HepG2 (cell line): ENCODE data around the gene EEFSEC. TPM values are rescaled to one million over a fixed set of nuclear protein-coding genes. Genes with fewer than 3 reads are reported as not detected.
A peak's percentile ranks its signal among the peaks of the same experiment; 100 is the strongest.

Experiments
- ASH2L ChIP-seq: fragments of 300-600, 200-600 bp; sonication (generic); IDR thresholded peaks from 2 replicates; pipeline ENCODE4 v1.7.0; 2017; ENCODE audit warnings: low read depth, mild to moderate bottlenecking, moderate library complexity, mixed read lengths, low read length; ENCODE audit not compliant: insufficient read length
- ATF1 ChIP-seq: IDR thresholded peaks from 2 replicates; pipeline ENCODE4 v1.6.1; 2016; ENCODE audit warnings: mild to moderate bottlenecking, control low read depth
- BCL6 ChIP-seq: IDR thresholded peaks from 2 replicates; pipeline ENCODE4 v1.6.1; 2016; ENCODE audit warnings: missing genetic modification reagents, missing compliant biosample characterization
- BORCS8-MEF2B ChIP-seq: sonication (generic); formaldehyde crosslinking; IDR thresholded peaks from 2 replicates; pipeline ENCODE4 v1.8.0; 2022; ENCODE audit warnings: mild to moderate bottlenecking, missing genetic modification reagents
- FOXA3 ChIP-seq: IDR thresholded peaks from 2 replicates; pipeline ENCODE4 v1.6.1; 2016; ENCODE audit warnings: missing genetic modification reagents, missing compliant biosample characterization
- KDM2A ChIP-seq: sonication (generic); formaldehyde crosslinking; IDR thresholded peaks from 2 replicates; pipeline ENCODE4 v1.4.0; 2020; ENCODE audit warnings: low read depth, missing genetic modification reagents, borderline replicate concordance
- MIER2 ChIP-seq: IDR thresholded peaks from 2 replicates; pipeline ENCODE4 v1.6.1; 2016; ENCODE audit warnings: missing biosample characterization, missing genetic modification reagents
- SP5 ChIP-seq: IDR thresholded peaks from 2 replicates; pipeline ENCODE4 v1.6.1; 2016; ENCODE audit warnings: low read depth, borderline replicate concordance
- XRCC5 ChIP-seq: fragments of 200-400 bp; formaldehyde crosslinking; optimal IDR thresholded peaks from 2 replicates; pipeline ENCODE3; 2017; ENCODE audit warnings: mild to moderate bottlenecking, low read length
- YY1 ChIP-seq: IDR thresholded peaks from 2 replicates; pipeline ENCODE4 v1.6.1; 2011; ENCODE audit warnings: low read length, low read depth, moderate library complexity, mild to moderate bottlenecking; ENCODE audit not compliant: insufficient read depth, insufficient replicate concordance
- ZNF446 ChIP-seq: sonication (generic); formaldehyde crosslinking; IDR thresholded peaks from 2 replicates; pipeline ENCODE4 v1.5.0; 2020; ENCODE audit warnings: mild to moderate bottlenecking, missing genetic modification reagents
- ZNF589 ChIP-seq: sonication (generic); formaldehyde crosslinking; conservative IDR thresholded peaks from 2 replicates; pipeline ENCODE4 v1.8.0; 2022; ENCODE audit warnings: mild to moderate bottlenecking, moderate library complexity, missing genetic modification reagents
- polyA plus RNA-seq, 8 experiments: library from polyadenylated mRNA; depleted of rRNA in 3 of 8; stranded (reverse) in 7 of 8; unstranded in 1 of 8; fragments of >200 nt; fragmentation: Illumina TruSeq in 4 of 8; extraction: Trizol in 4 of 8; gene quantifications; 2 replicates each; pipeline versions ENCODE4 v1.2.1 to v1.2.3, GENCODE V29; 2011 to 2016; ENCODE audit warnings: low read depth in 4 of 8, missing spikeins in 1 of 8, mixed read lengths in 1 of 8; ENCODE audit not compliant: insufficient read depth in 1 of 8
- total RNA-seq, 5 experiments: library from RNA; depleted of rRNA; stranded (reverse); fragments of >200 nt; fragmentation: Illumina TruSeq; extraction: Trizol; gene quantifications; 2 replicates each; pipeline ENCODE4 v1.2.3, GENCODE V29; 2016; ENCODE audit warnings: low read depth in 1 of 5
- TF ChIP-seq, protein P1 (sequence below): sonication (generic); formaldehyde crosslinking; IDR thresholded peaks from 2 replicates; pipeline ENCODE4 v1.5.0; 2020; ENCODE audit warnings: mild to moderate bottlenecking, missing genetic modification reagents, borderline replicate concordance
- TF ChIP-seq, protein P2 (sequence below): sonication (generic); formaldehyde crosslinking; IDR thresholded peaks from 2 replicates; pipeline ENCODE4 v1.4.0; 2020; ENCODE audit warnings: missing genetic modification reagents
- TF ChIP-seq, protein P3 (sequence below): sonication (generic); formaldehyde crosslinking; IDR thresholded peaks from 2 replicates; pipeline ENCODE4 v1.4.0; 2020; ENCODE audit warnings: missing genetic modification reagents, mild to moderate bottlenecking, borderline replicate concordance
- TF ChIP-seq, protein P4 (sequence below): sonication (generic); formaldehyde crosslinking; IDR thresholded peaks from 2 replicates; pipeline ENCODE4 v1.5.1; 2020; ENCODE audit warnings: missing genetic modification reagents, mild to moderate bottlenecking, borderline replicate concordance
- TF ChIP-seq, protein P5 (sequence below): sonication (generic); formaldehyde crosslinking; IDR thresholded peaks from 2 replicates; pipeline ENCODE4 v1.4.0; 2020; ENCODE audit warnings: missing genetic modification reagents, mild to moderate bottlenecking, borderline replicate concordance

EEFSEC gene
- total and polyA plus RNA-seq, 2 of the 13 experiments (the other 11 are each of a cell fraction or from before 2014, with no cell fraction given): 6.4 to 24.2 TPM

DNA sequence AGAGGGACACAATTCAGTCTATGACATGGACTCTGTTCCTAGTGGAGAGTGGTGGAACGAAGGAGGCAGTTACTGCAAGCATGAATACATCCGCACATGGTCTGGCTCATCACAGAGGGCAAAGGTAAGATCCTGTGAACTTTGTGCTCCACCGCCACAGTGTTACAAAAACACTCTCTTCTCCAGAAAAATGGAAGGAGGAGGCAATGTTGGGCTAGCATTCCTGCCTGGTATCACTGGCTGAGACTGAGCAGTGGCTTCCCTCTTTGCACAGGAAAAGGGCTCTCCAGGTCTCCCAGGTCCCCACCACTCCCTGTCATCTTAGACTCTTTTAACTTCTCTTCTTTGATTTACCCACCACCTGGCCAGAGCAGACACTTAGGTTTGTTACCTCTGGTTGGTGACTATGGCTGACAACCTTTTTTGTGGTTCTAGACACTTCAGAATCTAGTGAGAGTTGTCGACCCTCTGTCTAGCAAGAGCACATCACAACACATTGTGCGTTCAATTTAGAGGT, 1.5 kb upstream of the EEFSEC start (continued):
- TF ChIP-seq, protein P1, sequence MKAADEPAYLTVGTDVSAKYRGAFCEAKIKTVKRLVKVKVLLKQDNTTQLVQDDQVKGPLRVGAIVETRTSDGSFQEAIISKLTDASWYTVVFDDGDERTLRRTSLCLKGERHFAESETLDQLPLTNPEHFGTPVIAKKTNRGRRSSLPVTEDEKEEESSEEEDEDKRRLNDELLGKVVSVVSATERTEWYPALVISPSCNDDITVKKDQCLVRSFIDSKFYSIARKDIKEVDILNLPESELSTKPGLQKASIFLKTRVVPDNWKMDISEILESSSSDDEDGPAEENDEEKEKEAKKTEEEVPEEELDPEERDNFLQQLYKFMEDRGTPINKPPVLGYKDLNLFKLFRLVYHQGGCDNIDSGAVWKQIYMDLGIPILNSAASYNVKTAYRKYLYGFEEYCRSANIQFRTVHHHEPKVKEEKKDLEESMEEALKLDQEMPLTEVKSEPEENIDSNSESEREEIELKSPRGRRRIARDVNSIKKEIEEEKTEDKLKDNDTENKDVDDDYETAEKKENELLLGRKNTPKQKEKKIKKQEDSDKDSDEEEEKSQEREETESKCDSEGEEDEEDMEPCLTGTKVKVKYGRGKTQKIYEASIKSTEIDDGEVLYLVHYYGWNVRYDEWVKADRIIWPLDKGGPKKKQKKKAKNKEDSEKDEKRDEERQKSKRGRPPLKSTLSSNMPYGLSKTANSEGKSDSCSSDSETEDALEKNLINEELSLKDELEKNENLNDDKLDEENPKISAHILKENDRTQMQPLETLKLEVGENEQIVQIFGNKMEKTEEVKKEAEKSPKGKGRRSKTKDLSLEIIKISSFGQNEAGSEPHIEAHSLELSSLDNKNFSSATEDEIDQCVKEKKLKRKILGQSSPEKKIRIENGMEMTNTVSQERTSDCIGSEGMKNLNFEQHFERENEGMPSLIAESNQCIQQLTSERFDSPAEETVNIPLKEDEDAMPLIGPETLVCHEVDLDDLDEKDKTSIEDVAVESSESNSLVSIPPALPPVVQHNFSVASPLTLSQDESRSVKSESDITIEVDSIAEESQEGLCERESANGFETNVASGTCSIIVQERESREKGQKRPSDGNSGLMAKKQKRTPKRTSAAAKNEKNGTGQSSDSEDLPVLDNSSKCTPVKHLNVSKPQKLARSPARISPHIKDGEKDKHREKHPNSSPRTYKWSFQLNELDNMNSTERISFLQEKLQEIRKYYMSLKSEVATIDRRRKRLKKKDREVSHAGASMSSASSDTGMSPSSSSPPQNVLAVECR (CRISPR knock-in tag): peak; percentile 37; the same call in 1 of the 2 replicates
- TF ChIP-seq, protein P2, sequence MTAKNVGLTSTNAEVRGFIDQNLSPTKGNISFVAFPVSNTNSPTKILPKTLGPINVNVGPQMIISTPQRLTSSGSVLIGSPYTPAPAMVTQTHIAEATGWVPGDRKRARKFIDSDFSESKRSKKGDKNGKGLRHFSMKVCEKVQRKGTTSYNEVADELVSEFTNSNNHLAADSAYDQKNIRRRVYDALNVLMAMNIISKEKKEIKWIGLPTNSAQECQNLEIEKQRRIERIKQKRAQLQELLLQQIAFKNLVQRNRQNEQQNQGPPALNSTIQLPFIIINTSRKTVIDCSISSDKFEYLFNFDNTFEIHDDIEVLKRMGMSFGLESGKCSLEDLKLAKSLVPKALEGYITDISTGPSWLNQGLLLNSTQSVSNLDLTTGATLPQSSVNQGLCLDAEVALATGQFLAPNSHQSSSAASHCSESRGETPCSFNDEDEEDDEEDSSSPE: peak; percentile 67
- TF ChIP-seq ASH2L: peak; percentile 80
- 0 out of 2 replicates have a peak, but pooled peaks have one; percentile 42 for TF ChIP-seq KDM2A (CRISPR knock-in tag)
- TF ChIP-seq XRCC5: peak; percentile 51
- peak; percentile 61 for TF ChIP-seq FOXA3 (CRISPR knock-in tag)
- no peak for TF ChIP-seq BORCS8-MEF2B (CRISPR knock-in tag)
- TF ChIP-seq, protein P3, sequence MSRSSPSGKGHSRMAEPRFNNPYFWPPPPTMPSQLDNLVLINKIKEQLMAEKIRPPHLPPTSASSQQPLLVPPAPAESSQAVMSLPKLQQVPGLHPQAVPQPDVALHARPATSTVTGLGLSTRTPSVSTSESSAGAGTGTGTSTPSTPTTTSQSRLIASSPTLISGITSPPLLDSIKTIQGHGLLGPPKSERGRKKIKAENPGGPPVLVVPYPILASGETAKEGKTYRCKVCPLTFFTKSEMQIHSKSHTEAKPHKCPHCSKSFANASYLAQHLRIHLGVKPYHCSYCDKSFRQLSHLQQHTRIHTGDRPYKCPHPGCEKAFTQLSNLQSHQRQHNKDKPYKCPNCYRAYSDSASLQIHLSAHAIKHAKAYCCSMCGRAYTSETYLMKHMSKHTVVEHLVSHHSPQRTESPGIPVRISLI (CRISPR knock-in tag): no peak
- TF ChIP-seq MIER2 (CRISPR knock-in tag): 0 out of 2 replicates have a peak, but pooled peaks have one; percentile 33
- 0 out of 2 replicates have a peak, but pooled peaks have one; percentile 57 for TF ChIP-seq BCL6 (CRISPR knock-in tag)
- no peak for TF ChIP-seq ZNF589
- TF ChIP-seq, protein P4, sequence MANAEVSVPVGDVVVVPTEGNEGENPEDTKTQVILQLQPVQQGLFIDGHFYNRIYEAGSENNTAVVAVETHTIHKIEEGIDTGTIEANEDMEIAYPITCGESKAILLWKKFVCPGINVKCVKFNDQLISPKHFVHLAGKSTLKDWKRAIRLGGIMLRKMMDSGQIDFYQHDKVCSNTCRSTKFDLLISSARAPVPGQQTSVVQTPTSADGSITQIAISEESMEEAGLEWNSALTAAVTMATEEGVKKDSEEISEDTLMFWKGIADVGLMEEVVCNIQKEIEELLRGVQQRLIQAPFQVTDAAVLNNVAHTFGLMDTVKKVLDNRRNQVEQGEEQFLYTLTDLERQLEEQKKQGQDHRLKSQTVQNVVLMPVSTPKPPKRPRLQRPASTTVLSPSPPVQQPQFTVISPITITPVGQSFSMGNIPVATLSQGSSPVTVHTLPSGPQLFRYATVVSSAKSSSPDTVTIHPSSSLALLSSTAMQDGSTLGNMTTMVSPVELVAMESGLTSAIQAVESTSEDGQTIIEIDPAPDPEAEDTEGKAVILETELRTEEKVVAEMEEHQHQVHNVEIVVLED (CRISPR knock-in tag): no peak
- TF ChIP-seq, protein P5, sequence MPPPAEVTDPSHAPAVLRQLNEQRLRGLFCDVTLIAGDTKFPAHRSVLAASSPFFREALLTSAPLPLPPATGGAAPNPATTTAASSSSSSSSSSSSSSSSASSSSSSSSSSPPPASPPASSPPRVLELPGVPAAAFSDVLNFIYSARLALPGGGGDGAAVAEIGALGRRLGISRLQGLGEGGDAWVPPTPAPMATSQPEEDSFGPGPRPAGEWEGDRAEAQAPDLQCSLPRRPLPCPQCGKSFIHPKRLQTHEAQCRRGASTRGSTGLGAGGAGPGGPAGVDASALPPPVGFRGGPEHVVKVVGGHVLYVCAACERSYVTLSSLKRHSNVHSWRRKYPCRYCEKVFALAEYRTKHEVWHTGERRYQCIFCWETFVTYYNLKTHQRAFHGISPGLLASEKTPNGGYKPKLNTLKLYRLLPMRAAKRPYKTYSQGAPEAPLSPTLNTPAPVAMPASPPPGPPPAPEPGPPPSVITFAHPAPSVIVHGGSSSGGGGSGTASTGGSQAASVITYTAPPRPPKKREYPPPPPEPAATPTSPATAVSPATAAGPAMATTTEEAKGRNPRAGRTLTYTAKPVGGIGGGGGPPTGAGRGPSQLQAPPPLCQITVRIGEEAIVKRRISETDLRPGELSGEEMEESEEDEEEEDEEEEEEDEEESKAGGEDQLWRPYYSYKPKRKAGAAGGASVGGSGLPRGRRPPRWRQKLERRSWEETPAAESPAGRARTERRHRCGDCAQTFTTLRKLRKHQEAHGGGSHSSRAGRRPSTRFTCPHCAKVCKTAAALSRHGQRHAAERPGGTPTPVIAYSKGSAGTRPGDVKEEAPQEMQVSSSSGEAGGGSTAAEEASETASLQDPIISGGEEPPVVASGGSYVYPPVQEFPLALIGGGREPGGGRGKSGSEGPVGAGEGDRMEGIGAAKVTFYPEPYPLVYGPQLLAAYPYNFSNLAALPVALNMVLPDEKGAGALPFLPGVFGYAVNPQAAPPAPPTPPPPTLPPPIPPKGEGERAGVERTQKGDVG: peak; percentile 63; the same call in 1 of the 2 replicates
- TF ChIP-seq SP5 (CRISPR knock-in tag): peak; percentile 33; the same call in 1 of the 2 replicates
- TF ChIP-seq YY1: peak; percentile 43
- no peak for TF ChIP-seq ATF1 (CRISPR knock-in tag)
- TF ChIP-seq ZNF446 (CRISPR knock-in tag): 0 out of 2 replicates have a peak, but pooled peaks have one; percentile 41
